Activated naive CD8-positive, alpha-beta T cell treated with anti-CD3 and anti-CD28 coated beads for 36 hours (primary cell): ENCODE data around the gene DSCAM. TPM values are rescaled to one million over a fixed set of nuclear protein-coding genes. Genes with fewer than 3 reads are reported as not detected.

Experiments
- DNase-seq: peaks from one replicate; pipeline ENCODE4 v3.0.0; 2021
- H3K27ac Mint-ChIP-seq: one replicate; pipeline ENCODE4 v1.8.0; 2022; ENCODE audit warnings: mild to moderate bottlenecking, moderate library complexity, mixed read lengths
- H3K27me3 Mint-ChIP-seq: one replicate; pipeline ENCODE4 v1.8.0; 2022; ENCODE audit warnings: mild to moderate bottlenecking, mixed read lengths
- H3K36me3 Mint-ChIP-seq: one replicate; pipeline ENCODE4 v1.8.0; 2021; ENCODE audit warnings: mild to moderate bottlenecking, mixed read lengths
- H3K4me1 Mint-ChIP-seq: one replicate; pipeline ENCODE4 v1.8.0; 2021; ENCODE audit warnings: mixed read lengths
- H3K4me3 Mint-ChIP-seq: one replicate; pipeline ENCODE4 v1.8.0; 2022; ENCODE audit warnings: mild to moderate bottlenecking, moderate library complexity, mixed read lengths
- H3K9me3 Mint-ChIP-seq: one replicate; pipeline ENCODE4 v1.8.0; 2022; ENCODE audit warnings: mixed read lengths
- total RNA-seq, 2 experiments: library from RNA; stranded (reverse); gene quantifications; one replicate each; pipeline ENCODE4 v1.2.3, GENCODE V29; 2021

DSCAM gene
- total RNA-seq, 2 experiments from 2014 or later: not detected

- no peak overlapping the region for H3K4me3 Mint-ChIP-seq
- H3K27me3 Mint-ChIP-seq: peaks cover 19% of the 10 kb centered on the region
- no peaks in the 10 kb centered on the region for H3K36me3 Mint-ChIP-seq
These were observed 280.5 kb downstream of the DSCAM start for GRCh38 chr21:40566486-40566885.

DNA sequence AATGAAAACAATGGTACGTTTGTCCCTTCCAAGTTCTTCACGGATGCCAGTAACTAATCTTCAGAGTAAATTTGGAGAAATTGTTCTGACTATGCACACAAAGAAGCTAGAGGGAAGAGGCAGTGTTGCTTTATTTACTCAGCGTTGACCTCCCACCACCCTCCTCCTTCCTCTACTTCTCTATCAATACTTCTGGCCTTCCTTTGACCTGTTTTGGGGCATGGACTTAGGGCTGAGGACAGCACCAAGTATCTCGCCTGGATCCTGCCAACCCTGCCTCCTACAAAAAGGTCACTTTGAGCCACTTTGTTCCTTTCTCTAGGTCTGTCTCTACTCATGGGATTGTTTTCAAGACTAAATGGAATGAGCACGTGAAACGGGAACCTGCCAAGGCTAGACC is 282.6 kb downstream of the DSCAM start:
- no peak for DNase-seq
- no peaks in the 10 kb centered on the region for H3K9me3 Mint-ChIP-seq
- H3K27me3 Mint-ChIP-seq: peaks cover 6% of the 10 kb centered on the region
- no peak overlapping the region for H3K4me3 Mint-ChIP-seq
- H3K36me3 Mint-ChIP-seq: no peaks in the 10 kb centered on the region
- no peak overlapping the region for H3K27ac Mint-ChIP-seq
- no peaks in the 10 kb centered on the region for H3K4me1 Mint-ChIP-seq

More at GRCh38 chr21:40566486-40566885, 280.5 kb downstream of the DSCAM start:
- H3K4me1 Mint-ChIP-seq: no peaks in the 10 kb centered on the region
- no peak for DNase-seq
- H3K27ac Mint-ChIP-seq: no peak overlapping the region
- peaks cover 5% of the 10 kb centered on the region for H3K9me3 Mint-ChIP-seq

- Mint-ChIP-seq H3K36me3 (no peaks in the 10 kb centered on the region), H3K9me3 (no peaks in the 10 kb centered on the region), H3K27me3 (peaks cover 6% of the 10 kb centered on the region), H3K4me3 (no peak overlapping the region), H3K27ac (no peak overlapping the region), H3K4me1 (no peaks in the 10 kb centered on the region)
- no peak for DNase-seq
These were observed 283.1 kb downstream of the DSCAM start for GRCh38 chr21:40563900-40564299.

DNA sequence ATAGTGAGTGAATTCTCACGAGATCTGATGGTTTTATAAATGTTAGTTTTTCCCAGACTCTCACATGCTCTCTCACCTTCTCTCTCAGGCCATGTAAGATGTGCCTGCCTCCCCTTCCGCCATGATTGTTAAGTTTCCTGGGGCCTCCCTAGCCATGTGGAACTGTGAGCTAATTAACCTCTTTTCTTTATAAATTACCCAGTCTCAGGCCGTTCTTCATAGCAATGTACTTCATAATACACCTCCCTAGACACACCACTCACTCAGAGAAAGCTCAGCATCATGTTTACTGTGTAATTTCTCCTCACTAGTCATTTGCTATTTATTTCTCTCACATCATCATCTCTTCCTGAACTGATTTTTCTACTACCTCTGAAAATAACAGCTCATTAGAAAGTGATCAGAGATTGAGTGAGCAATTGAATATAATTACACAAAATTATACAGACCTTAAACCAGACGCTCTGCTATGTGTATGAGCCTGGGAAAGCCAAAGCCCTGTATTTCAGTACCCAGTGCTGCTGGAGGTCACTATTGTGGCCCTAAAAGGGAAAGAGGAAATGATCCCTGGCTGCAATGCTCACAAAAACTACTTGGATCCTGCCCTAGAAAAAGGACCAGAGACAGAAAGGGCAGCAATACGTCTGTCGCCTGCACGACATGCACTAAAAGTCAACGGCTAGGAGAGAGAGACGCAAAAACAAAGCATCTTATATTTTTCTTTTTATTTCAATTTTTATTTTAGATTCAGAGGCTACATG is 284.5 kb downstream of the DSCAM start:
- Mint-ChIP-seq H3K27me3 (peaks cover 6% of the 10 kb centered on the region), H3K9me3 (no peaks in the 10 kb centered on the region), H3K4me3 (no peak overlapping the region), H3K27ac (no peak overlapping the region), H3K36me3 (peaks cover 1% of the 10 kb centered on the region), H3K4me1 (no peaks in the 10 kb centered on the region)
- DNase-seq: no peak

DNA sequence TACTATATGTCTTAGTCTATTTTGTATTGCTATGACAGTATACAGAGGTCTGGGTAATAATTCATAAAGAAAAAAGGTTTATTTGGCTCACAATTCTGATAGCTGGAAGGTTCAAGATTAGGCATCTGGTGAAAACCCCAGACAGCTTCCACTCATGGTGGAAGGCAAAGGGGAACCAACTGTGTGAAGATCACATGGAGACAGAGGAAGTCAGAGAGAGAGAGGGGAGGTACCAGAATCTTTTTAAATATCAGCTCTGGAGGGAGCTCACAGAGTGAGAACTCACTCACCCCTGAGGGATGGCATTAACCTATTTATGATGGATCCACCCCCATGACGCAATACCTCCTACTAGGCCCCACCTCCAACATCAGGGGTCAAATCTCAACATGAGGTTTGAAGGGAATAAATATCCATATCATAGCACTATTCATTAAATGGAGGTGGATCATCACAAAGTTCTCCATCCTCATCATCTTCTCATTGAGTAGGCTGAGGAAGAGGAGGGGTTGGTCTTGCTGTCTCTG is 290.5 kb downstream of the DSCAM start:
- H3K27me3 Mint-ChIP-seq: no peaks in the 10 kb centered on the region
- peaks cover 1% of the 10 kb centered on the region for H3K36me3 Mint-ChIP-seq
- DNase-seq: no peak
- H3K4me1 Mint-ChIP-seq: no peaks in the 10 kb centered on the region
- H3K27ac Mint-ChIP-seq: no peak overlapping the region
- no peak overlapping the region for H3K4me3 Mint-ChIP-seq
- no peaks in the 10 kb centered on the region for H3K9me3 Mint-ChIP-seq

DNA sequence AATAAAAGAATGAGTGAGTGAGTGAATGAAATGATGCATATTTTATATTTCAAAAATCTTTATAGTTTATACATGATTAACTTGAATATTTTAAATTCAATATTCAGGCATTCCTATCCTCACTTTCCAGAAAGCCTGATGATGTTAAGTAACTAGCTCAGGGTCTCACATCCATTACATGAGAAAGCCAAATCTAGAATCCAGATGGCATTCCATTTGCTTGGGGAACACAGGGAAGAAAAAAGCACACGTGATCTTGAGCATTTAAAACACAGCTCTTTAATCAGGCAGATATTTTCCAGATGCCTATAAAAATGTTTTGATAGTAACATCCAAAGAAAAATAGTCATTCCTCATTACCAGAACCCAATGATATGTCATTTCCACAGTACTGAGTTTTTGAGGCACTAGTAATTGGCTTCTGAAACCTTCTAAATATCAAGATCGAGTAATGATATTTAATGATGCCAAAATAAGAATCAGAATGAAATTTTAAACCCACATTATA is 291.9 kb downstream of the DSCAM start:
- H3K27me3 Mint-ChIP-seq: no peaks in the 10 kb centered on the region
- no peaks in the 10 kb centered on the region for H3K4me1 Mint-ChIP-seq
- H3K27ac Mint-ChIP-seq: no peak overlapping the region
- no peaks in the 10 kb centered on the region for H3K9me3 Mint-ChIP-seq
- H3K36me3 Mint-ChIP-seq: peaks cover 1% of the 10 kb centered on the region
- DNase-seq: no peak
- no peak overlapping the region for H3K4me3 Mint-ChIP-seq

GRCh38 chr21:40553781-40554180 is 293.2 kb downstream of the DSCAM start:
- H3K27me3 Mint-ChIP-seq: no peaks in the 10 kb centered on the region
- no peak overlapping the region for H3K27ac Mint-ChIP-seq
- no peak for DNase-seq
- H3K36me3 Mint-ChIP-seq: peaks cover 1% of the 10 kb centered on the region
- H3K9me3 Mint-ChIP-seq: no peaks in the 10 kb centered on the region
- no peaks in the 10 kb centered on the region for H3K4me1 Mint-ChIP-seq
- no peak overlapping the region for H3K4me3 Mint-ChIP-seq

DNA sequence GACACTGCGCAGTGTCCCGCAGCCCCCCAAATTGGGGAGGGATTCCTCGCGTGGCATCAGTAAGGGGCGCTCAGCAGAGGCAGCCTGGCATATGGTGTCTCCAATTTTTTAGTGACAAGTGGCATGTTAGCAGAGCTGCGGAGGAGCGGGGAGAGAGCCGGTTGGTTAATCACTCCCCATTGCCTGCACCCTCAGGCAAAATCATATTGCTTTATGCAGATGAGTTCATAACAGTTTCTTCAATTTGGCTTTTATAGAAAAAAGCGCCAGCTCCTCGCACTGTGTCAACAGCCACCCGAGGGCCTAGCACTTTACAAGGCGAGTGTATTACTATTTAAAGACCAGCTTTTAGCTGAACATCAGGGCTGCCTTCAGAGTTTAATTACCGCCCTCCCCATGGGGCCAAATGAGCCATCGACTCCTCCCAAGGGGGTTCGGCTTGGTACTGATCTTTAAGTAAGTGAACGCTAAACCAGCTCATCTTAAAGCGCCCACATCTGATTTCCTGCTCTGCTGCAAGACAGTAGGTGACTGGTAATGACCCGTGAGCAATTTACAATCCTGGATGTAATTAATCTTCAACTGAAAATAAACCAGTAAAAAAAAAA is 298.9 kb downstream of the DSCAM start:
- H3K36me3 Mint-ChIP-seq: no peaks in the 10 kb centered on the region
- no peaks in the 10 kb centered on the region for H3K9me3 Mint-ChIP-seq
- no peaks in the 10 kb centered on the region for H3K4me1 Mint-ChIP-seq
- no peaks in the 10 kb centered on the region for H3K27me3 Mint-ChIP-seq
- no peak overlapping the region for H3K27ac Mint-ChIP-seq
- no peak overlapping the region for H3K4me3 Mint-ChIP-seq
- no peak for DNase-seq

DNA sequence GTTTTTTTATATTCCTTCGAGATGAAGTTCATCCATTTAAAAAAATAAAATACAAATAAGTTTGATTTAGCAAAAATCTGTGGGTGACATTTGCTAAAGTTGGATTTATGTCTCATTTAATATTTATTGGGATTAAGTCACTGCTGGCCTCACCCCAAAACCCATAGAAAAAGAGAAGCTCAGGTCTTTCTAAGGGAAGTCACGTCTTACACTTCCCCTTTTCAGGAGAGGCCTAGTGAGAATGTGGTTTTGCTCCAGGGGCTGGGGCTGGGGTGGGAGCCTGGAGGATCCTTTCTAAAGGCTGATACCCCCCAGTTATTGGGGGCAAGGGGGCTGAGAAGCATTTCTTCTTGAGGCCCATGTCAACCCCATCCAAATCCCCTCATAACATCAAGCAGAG is 300.3 kb downstream of the DSCAM start:
- Mint-ChIP-seq H3K27ac (no peak overlapping the region), H3K27me3 (no peaks in the 10 kb centered on the region), H3K9me3 (no peaks in the 10 kb centered on the region), H3K36me3 (no peaks in the 10 kb centered on the region), H3K4me3 (no peak overlapping the region), H3K4me1 (no peaks in the 10 kb centered on the region)
- DNase-seq: no peak

GRCh38 chr21:40540216-40540615 is 306.7 kb downstream of the DSCAM start:
- Mint-ChIP-seq H3K4me3 (no peak overlapping the region), H3K27me3 (peaks cover 4% of the 10 kb centered on the region), H3K36me3 (no peaks in the 10 kb centered on the region), H3K9me3 (no peaks in the 10 kb centered on the region), H3K27ac (no peak overlapping the region), H3K4me1 (no peaks in the 10 kb centered on the region)
- no peak for DNase-seq

DNA sequence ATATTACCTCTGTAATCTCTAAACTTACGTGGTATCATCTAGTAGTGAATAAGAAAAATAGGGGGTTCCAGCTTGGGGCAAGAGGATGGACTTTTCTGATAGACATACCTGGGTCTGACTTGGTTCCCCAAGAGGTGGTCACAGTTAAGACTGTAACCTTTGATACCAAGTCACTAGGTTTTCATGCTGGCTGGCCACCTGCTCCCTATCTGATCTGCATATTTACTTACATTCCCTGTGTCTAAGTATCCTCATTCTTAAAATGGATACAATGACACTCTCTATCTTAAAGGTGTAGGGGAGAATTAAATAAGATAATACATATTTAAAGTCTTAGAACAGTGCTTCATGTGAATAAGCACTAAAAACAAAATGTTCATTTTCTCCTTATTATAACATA is 312.1 kb downstream of the DSCAM start:
- Mint-ChIP-seq H3K36me3 (no peaks in the 10 kb centered on the region), H3K27me3 (peaks cover 10% of the 10 kb centered on the region), H3K9me3 (no peaks in the 10 kb centered on the region), H3K4me3 (no peak overlapping the region), H3K27ac (no peak overlapping the region), H3K4me1 (no peaks in the 10 kb centered on the region)
- no peak for DNase-seq

DNA sequence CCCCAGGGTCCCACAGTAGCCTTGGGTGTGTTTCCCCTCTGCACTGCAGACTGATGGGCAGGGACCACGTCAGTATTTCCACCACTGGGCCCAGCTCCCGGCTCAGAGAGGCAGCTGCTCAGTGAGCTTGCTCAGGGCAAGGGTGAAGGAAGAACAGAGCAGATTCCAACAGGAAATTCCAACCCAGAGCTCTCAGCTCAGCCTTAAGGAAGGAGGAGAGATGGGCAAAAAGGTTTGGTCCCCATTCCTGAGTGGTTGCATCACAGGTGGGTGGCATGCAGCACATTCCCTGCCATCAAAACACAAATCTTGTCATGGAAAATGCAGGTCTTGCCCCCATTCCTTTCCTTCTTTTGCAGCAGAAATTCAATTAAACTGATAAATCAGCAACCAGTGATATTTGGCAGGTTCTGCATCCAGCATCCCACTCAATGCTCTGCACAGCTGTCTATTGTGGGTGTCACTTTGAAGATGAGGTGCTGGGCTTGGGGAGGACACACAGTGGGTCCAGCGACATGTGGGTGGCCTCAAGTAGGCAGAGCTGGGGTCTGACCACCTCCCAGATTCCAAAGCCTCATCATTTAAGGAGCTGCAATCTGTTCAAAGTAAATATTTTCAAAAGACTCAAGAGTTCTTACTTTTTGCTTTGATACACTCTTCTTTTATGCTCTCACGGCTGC is 315.4 kb downstream of the DSCAM start:
- DNase-seq: no peak
- Mint-ChIP-seq H3K9me3 (peaks cover 10% of the 10 kb centered on the region), H3K36me3 (no peaks in the 10 kb centered on the region), H3K4me3 (no peak overlapping the region), H3K27ac (no peak overlapping the region), H3K4me1 (no peaks in the 10 kb centered on the region), H3K27me3 (peaks cover 6% of the 10 kb centered on the region)

GRCh38 chr21:40531016-40531415 is 315.9 kb downstream of the DSCAM start:
- no peaks in the 10 kb centered on the region for H3K36me3 Mint-ChIP-seq
- peaks cover 10% of the 10 kb centered on the region for H3K9me3 Mint-ChIP-seq
- H3K27me3 Mint-ChIP-seq: peaks cover 6% of the 10 kb centered on the region
- no peak overlapping the region for H3K4me3 Mint-ChIP-seq
- no peak for DNase-seq
- no peak overlapping the region for H3K27ac Mint-ChIP-seq
- no peaks in the 10 kb centered on the region for H3K4me1 Mint-ChIP-seq

- Mint-ChIP-seq H3K27ac (no peak overlapping the region), H3K36me3 (no peaks in the 10 kb centered on the region), H3K4me1 (no peaks in the 10 kb centered on the region), H3K9me3 (peaks cover under 1% of the 10 kb centered on the region), H3K27me3 (peaks cover 3% of the 10 kb centered on the region), H3K4me3 (no peak overlapping the region)
- no peak for DNase-seq
These were observed 329.3 kb downstream of the DSCAM start for GRCh38 chr21:40517646-40518045.

DNA sequence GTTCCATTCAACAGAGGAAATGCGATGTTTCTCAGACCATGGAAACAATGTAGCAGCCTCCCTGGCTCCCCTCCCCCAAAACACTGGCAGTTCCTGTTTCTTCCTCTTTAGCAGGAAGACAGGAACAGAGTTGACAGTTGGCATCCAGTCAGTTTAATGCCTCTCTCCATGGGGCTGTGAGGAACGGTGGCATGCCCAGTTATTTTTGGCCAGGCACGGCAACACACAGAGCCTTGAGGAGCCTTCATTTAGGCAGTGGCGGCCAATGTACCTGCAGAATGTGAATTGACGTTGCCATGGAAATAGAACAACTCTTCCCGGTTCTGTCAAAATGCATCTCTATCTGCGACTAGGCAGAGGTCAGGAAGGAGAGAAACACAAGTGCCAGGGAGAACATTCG is 330.6 kb downstream of the DSCAM start:
- DNase-seq: no peak
- Mint-ChIP-seq H3K27ac (no peak overlapping the region), H3K27me3 (peaks cover 3% of the 10 kb centered on the region), H3K36me3 (no peaks in the 10 kb centered on the region), H3K4me3 (no peak overlapping the region), H3K4me1 (no peaks in the 10 kb centered on the region), H3K9me3 (no peaks in the 10 kb centered on the region)
